ENCODE results near the gene NFKB1.

- TF ChIP-seq EZH2 (IDR thresholded peaks at IDR 0.05; ENCODE audit: low read length, missing control alignments), result no peak
- no peak for TF ChIP-seq CTCF (conservative IDR thresholded peaks at IDR 0.05 in 1 of 2, IDR thresholded peaks at IDR 0.05 in 1 of 2; ENCODE audit: low read depth in 1 of 2, low read length in 2 of 2)
Observed at GRCh38 chr4:102554482-102554881, 53.3 kb downstream of the NFKB1 start.
